Calu3 (cell line): Measurements from ENCODE around the gene CTNNAL1. TPM values are rescaled to one million over a fixed set of nuclear protein-coding genes. Genes with fewer than 3 reads are reported as not detected.

Experiments
- BruUV-seq: library from RNA; stranded (reverse); fragments of 400-500 nt; replicated peaks from 2 replicates; lab custom pipeline; 2021; lab: Mats Ljungman, UMichigan
- CTCF ChIA-PET: fragments of 300-600 bp; sonication (Branson Sonifier 250); formaldehyde crosslinking; loops from one replicate; lab custom pipeline; 2022; ENCODE audit warnings: antibody characterized with exemption; lab: Charles Lee
- DNase-seq: peaks from one replicate; pipeline ENCODE4 v3.0.0; 2022
- H3K27ac Mint-ChIP-seq: one replicate; pipeline ENCODE4 v1.8.0; 2022; ENCODE audit warnings: mixed read lengths; ENCODE audit not compliant: unreplicated experiment
- H3K27me3 Mint-ChIP-seq: one replicate; pipeline ENCODE4 v1.8.0; 2022; ENCODE audit warnings: mixed read lengths; ENCODE audit not compliant: unreplicated experiment
- H3K36me3 Mint-ChIP-seq: one replicate; pipeline ENCODE4 v1.8.0; 2022; ENCODE audit warnings: mild to moderate bottlenecking, moderate library complexity, mixed read lengths; ENCODE audit not compliant: insufficient read depth, unreplicated experiment
- H3K4me1 Mint-ChIP-seq: one replicate; pipeline ENCODE4 v1.8.0; 2022; ENCODE audit warnings: mild to moderate bottlenecking, low read depth, mixed read lengths; ENCODE audit not compliant: unreplicated experiment
- H3K4me3 Mint-ChIP-seq: one replicate; pipeline ENCODE4 v1.8.0; 2022; ENCODE audit warnings: mild to moderate bottlenecking, low read depth, moderate library complexity, mixed read lengths; ENCODE audit not compliant: unreplicated experiment
- H3K9me3 Mint-ChIP-seq: one replicate; pipeline ENCODE4 v1.8.0; 2022; ENCODE audit warnings: low read depth, mixed read lengths; ENCODE audit not compliant: unreplicated experiment
- intact Hi-C: fragments of 100-400 bp; cut with micrococcal nuclease; formaldehyde crosslinking; loops from one replicate; pipeline ENCODE4 v1.10.0; 2022; ENCODE audit not compliant: unreplicated experiment
- total RNA-seq: library from RNA; stranded (reverse); gene quantifications from 2 replicates; pipeline ENCODE4 v1.2.3, GENCODE V29; 2022
- TF ChIP-seq, protein P1 (sequence below): fragments of 200-600 bp; IDR thresholded peaks from one replicate; pipeline ENCODE4 v1.8.0; 2022; ENCODE audit warnings: antibody characterized with exemption; ENCODE audit not compliant: unreplicated experiment

CTNNAL1 gene
- total RNA-seq, 1 experiment from 2014 or later, result 20.6 TPM

DNA sequence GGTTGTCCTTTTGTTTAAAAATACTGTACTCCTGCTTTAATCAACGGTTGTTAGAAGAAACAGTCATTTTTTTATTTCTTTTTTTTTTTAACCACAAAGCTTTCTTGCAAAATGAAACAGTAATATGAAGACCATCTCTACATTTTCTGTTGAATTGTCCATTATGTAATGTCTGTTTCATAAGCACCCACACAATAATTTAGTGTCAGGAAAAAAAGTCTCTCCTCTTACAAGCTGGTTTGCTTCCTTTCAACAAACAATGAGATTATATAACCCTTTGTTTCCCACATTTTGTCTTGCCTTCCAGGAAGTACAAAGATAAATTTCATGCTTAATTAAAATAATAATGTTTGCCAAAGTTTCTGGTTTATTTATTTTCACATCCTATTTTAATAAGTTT is 16.7 kb downstream of the CTNNAL1 start:
- Mint-ChIP-seq H3K4me1 (peaks cover 23% of the 10 kb centered on the region), H3K27ac (no peak overlapping the region), H3K4me3 (no peak overlapping the region), H3K9me3 (no peaks in the 10 kb centered on the region), H3K36me3 (no peaks in the 10 kb centered on the region), H3K27me3 (no peaks in the 10 kb centered on the region)
- CTCF ChIA-PET, result no interaction called here
- DNase-seq, result no peak
- BruUV-seq, result no TSS peak
- intact Hi-C loops, result no loop called here
- TF ChIP-seq, protein P1, sequence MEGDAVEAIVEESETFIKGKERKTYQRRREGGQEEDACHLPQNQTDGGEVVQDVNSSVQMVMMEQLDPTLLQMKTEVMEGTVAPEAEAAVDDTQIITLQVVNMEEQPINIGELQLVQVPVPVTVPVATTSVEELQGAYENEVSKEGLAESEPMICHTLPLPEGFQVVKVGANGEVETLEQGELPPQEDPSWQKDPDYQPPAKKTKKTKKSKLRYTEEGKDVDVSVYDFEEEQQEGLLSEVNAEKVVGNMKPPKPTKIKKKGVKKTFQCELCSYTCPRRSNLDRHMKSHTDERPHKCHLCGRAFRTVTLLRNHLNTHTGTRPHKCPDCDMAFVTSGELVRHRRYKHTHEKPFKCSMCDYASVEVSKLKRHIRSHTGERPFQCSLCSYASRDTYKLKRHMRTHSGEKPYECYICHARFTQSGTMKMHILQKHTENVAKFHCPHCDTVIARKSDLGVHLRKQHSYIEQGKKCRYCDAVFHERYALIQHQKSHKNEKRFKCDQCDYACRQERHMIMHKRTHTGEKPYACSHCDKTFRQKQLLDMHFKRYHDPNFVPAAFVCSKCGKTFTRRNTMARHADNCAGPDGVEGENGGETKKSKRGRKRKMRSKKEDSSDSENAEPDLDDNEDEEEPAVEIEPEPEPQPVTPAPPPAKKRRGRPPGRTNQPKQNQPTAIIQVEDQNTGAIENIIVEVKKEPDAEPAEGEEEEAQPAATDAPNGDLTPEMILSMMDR, result no peak

DNA sequence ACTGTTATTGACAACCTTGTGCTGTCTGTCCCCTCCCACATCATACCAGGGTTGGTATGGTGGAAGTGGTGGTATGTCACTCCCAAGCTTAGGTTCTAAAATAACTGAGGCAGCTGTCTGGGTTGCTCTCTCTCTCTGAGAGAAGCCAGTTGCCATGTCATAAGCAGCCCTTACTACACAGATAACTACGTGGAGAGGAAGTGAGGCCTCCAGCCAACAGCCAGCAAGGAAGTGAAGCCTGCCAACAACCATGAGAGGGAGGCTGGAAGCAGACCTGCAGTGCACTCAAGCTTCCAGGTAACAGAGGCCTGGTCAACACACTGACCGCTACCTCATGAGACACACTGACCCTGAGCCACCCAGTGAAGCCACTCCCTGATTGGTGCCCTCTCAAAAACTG is 18.6 kb downstream of the CTNNAL1 start:
- CTCF ChIA-PET, result no interaction called here
- no peak overlapping the region for H3K4me3 Mint-ChIP-seq
- no peaks in the 10 kb centered on the region for H3K27me3 Mint-ChIP-seq
- H3K36me3 Mint-ChIP-seq, result no peaks in the 10 kb centered on the region
- no peaks in the 10 kb centered on the region for H3K9me3 Mint-ChIP-seq
- no TSS peak for BruUV-seq
- intact Hi-C loops, result no loop called here
- TF ChIP-seq, protein P1, result no peak
- no peak overlapping the region for H3K27ac Mint-ChIP-seq
- peak; percentile 9 for DNase-seq
- H3K4me1 Mint-ChIP-seq, result peaks cover 31% of the 10 kb centered on the region

DNA sequence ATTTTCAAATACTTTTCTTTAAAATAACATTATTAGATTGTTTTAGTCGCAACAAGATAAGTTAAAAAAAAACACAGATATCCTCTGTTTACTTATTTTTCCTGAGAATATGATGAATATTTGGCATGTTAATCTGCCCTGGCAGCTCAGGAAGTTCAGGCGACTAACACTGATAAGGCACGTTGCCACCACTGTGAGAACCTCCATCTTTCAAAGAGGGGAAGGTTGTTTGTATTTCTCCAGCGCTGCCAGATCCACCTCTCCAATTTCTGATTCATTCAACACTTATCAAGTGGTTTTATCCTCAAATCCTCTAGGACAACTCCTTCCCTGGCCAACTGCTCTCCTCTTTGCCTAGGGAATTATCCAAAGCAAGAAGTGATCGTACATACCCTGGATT is 21.8 kb downstream of the CTNNAL1 start:
- peaks cover 17% of the 10 kb centered on the region for H3K4me1 Mint-ChIP-seq
- no TSS peak for BruUV-seq
- no peak overlapping the region for H3K4me3 Mint-ChIP-seq
- no peak overlapping the region for H3K27ac Mint-ChIP-seq
- H3K9me3 Mint-ChIP-seq, result no peaks in the 10 kb centered on the region
- TF ChIP-seq, protein P1, result no peak
- no peaks in the 10 kb centered on the region for H3K36me3 Mint-ChIP-seq
- no peak for DNase-seq
- CTCF ChIA-PET, result no interaction called here
- H3K27me3 Mint-ChIP-seq, result no peaks in the 10 kb centered on the region
- intact Hi-C loops, result no loop called here

DNA sequence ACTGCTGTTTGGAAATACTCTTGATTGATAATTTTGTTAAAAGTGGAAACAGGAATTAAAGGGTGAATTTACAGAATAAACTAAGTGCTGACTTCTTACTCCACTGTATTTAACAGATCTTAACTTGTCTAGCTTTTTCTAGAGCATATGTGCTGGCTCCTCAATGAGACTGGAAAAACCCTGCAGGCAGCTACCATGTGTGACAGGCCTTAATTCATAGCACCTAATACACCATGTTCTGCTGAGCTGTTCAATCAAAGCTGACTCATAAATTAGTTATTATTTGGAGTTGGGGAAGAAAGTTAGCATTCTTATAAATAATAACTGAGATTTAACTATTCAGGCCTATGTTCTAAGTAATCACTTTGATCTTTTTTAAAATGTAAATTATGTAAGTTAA is 29.4 kb downstream of the CTNNAL1 start:
- no peaks in the 10 kb centered on the region for H3K36me3 Mint-ChIP-seq
- TF ChIP-seq, protein P1, result no peak
- no peak overlapping the region for H3K4me3 Mint-ChIP-seq
- CTCF ChIA-PET, result no interaction called here
- H3K9me3 Mint-ChIP-seq, result no peaks in the 10 kb centered on the region
- DNase-seq, result no peak
- intact Hi-C loops, result no loop called here
- no TSS peak for BruUV-seq
- no peaks in the 10 kb centered on the region for H3K4me1 Mint-ChIP-seq
- no peak overlapping the region for H3K27ac Mint-ChIP-seq
- H3K27me3 Mint-ChIP-seq, result no peaks in the 10 kb centered on the region
